Pancreas (tissue), 10 donors: Measurements from ENCODE around the gene PRRG4. TPM values are rescaled to one million over a fixed set of nuclear protein-coding genes. Genes with fewer than 3 reads are reported as not detected.

Experiments
- ATAC-seq, 4 donors: fragments of 200-7000 bp; cut with Tn5 transposase; one replicate each; pipeline versions ENCODE4 v1.8.0 to v1.9.1; 2020; ENCODE audit warnings: mild to moderate bottlenecking in 4 of 4, moderate library complexity in 4 of 4
- DNase-seq, 6 donors: peaks; one replicate each; pipeline ENCODE4 v3.0.0-alpha.2; 2020
- FAIRE-seq: peaks from 2 replicates; lab custom pipeline; 2012; peaks lifted over from hg19 to GRCh38; lab: Jason Lieb, UNC
- H3K27ac ChIP-seq, 4 donors: fragments of 200-600 bp; sonication (generic); 1 replicate in 3 of 4; 2 replicates in 1 of 4; pipeline versions ENCODE4 v1.5.0 to v1.8.0; 2020
- H3K27me3 ChIP-seq, 4 donors: fragments of 200-600 bp; one replicate each; pipeline ENCODE4 v1.8.0; 2021
- H3K36me3 ChIP-seq, 3 donors: fragments of 200-600 bp; sonication (generic) in 1 of 3; one replicate each; pipeline versions ENCODE4 v1.5.0 to v1.8.0; 2020 to 2021
- H3K4me1 ChIP-seq, 3 donors: fragments of 200-600 bp; one replicate each; pipeline ENCODE4 v1.8.0; 2021
- H3K4me3 ChIP-seq, 4 donors: fragments of 200-600 bp; sonication (generic) in 2 of 4; one replicate each; pipeline versions ENCODE4 v1.5.0 to v1.8.0; 2020 to 2021
- H3K9me3 ChIP-seq, 4 donors: fragments of 200-600 bp; one replicate each; pipeline ENCODE4 v1.8.0; 2021
- WGBS, 2 donors: extraction: QIAGEN DNeasy Blood & Tissue Kit; methylation state at CpG; one replicate each; pipeline ENCODE4 v1.1.7; 2013; 5-methylcytosine and 5-hydroxymethylcytosine counted together
- intact Hi-C, 3 donors: fragments of 100-400 bp; cut with DNase I; formaldehyde crosslinking; loops; one replicate each; pipeline versions ENCODE4 v1.11.1 to v1.14.2; 2022
- polyA plus RNA-seq, 2 donors: library from polyadenylated mRNA; stranded (reverse); fragments of 200-250 nt; gene quantifications; one replicate each; pipeline ENCODE4 v1.2.3, GENCODE V29; 2013
- total RNA-seq, 6 donors: library from RNA; stranded (reverse); fragmentation: NEBNext Ultra II Directional in 4 of 6; extraction: Animal tissue kit (Norgen Biotek cat#: 25700) in 4 of 6; gene quantifications; one replicate each; pipeline versions ENCODE4 v1.2.1 to v1.2.4, GENCODE V29; 2021 to 2023
- TF ChIP-seq, protein P1 (sequence below), 4 donors: fragments of 200-600 bp; sonication (generic) in 3 of 4; IDR thresholded peaks; one replicate each; pipeline versions ENCODE4 v1.5.0 to v1.8.0; 2021; ENCODE audit warnings: antibody characterized with exemption in 4 of 4
- donor health status: healthy with polysubstance abuse.
- donor health status: DM: no; HTN: no; CAD: no; lungs with moderate emphysema.
- donor health status: DM: no; HTN: no; CAD: no.
- donor health status: control.
- donor health status: control.
- donor health status: Bipolar disorder and iron deficiency.
- donor health status: DM: yes; HTN: yes; CAD: no.
- donor health status: DM: no; HTN: no; CAD: no.
- donor health status: DM: no; HTN: no; CAD: no.
- donor health status: DM: yes; HTN: yes; CAD: no.

Gene PRRG4
- total and polyA plus RNA-seq, 8 donors, result 1.3 to 7.3 (median 2.0) TPM

DNA sequence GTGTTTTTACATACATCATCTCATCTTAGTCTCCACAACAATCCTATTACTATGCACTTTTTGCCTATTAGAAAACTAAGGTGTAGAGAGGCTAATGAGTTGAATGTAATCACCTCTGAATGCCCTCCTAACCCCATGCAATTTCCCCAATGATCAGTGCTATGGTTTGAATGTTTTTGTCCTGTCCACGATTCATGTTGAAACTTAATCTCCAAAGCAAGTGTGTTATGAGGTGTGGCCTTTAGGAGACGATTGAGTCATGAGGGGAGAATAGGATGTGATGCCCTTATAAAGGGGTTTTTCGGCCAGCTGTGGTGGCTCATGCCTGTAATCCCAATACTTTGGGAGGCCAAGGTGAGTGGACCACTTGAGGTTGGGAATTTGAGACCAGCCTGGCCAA lies 33.3 kb upstream of the PRRG4 start:
- no peak overlapping the region for H3K4me3 ChIP-seq
- no peak for ATAC-seq
- no peaks in the 10 kb centered on the region for H3K36me3 ChIP-seq
- intact Hi-C loops, result loop anchor here in 2 of 3 donors (10.0 kb wide), 2 partner anchors 472 to 482 kb away; no protein-coding TSS in a partner anchor
- TF ChIP-seq, protein P1, sequence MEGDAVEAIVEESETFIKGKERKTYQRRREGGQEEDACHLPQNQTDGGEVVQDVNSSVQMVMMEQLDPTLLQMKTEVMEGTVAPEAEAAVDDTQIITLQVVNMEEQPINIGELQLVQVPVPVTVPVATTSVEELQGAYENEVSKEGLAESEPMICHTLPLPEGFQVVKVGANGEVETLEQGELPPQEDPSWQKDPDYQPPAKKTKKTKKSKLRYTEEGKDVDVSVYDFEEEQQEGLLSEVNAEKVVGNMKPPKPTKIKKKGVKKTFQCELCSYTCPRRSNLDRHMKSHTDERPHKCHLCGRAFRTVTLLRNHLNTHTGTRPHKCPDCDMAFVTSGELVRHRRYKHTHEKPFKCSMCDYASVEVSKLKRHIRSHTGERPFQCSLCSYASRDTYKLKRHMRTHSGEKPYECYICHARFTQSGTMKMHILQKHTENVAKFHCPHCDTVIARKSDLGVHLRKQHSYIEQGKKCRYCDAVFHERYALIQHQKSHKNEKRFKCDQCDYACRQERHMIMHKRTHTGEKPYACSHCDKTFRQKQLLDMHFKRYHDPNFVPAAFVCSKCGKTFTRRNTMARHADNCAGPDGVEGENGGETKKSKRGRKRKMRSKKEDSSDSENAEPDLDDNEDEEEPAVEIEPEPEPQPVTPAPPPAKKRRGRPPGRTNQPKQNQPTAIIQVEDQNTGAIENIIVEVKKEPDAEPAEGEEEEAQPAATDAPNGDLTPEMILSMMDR (IDR thresholded peaks at IDR 0.05), result no peak
- no peaks in the 10 kb centered on the region for H3K9me3 ChIP-seq
- H3K27ac ChIP-seq, result no peak overlapping the region
- WGBS, 2 donors, result 66 to 77% methylated on average over 3 of the region's 3 CpGs
- no peaks in the 10 kb centered on the region for H3K4me1 ChIP-seq
- no peak for DNase-seq
- H3K27me3 ChIP-seq, result no peaks in the 10 kb centered on the region
- FAIRE-seq, result no peak

DNA sequence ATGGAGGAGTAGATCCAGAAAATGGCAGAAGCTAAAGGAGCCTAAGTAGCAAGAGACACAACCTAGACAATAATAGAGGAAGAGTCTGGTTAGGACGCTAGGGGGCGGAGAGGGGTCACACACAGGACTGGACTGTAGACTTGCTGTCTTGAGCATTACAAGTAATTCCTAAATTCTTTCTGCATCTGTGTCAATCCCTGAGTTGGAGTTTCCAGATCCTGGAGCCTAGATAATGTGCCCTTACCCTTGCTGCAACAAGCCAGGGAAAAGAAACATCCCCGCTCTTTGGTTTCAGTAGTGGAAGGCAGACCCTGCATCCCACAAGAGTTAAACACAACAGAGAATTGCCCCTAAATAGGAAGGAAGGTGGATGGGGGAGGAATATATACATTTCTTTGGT lies 20.4 kb upstream of the PRRG4 start:
- peak; percentile 73 to 98 (median 93) for ATAC-seq
- 20 to 23% methylated on average over 3 of the region's 3 CpGs for WGBS, 2 donors
- Histone ChIP-seq H3K27me3 (no peaks in the 10 kb centered on the region), H3K36me3 (no peaks in the 10 kb centered on the region), H3K4me1 (no peaks in the 10 kb centered on the region), H3K9me3 (no peaks in the 10 kb centered on the region), H3K27ac (no peak overlapping the region), H3K4me3 (no peak overlapping the region)
- no peak for FAIRE-seq
- peak in 5 of 6 donors; percentile 43 to 68 (median 65) for DNase-seq
- TF ChIP-seq, protein P1 (IDR thresholded peaks at IDR 0.05), result peak; percentile 24 to 72 (median 48)
- intact Hi-C loops, result no loop called here

DNA sequence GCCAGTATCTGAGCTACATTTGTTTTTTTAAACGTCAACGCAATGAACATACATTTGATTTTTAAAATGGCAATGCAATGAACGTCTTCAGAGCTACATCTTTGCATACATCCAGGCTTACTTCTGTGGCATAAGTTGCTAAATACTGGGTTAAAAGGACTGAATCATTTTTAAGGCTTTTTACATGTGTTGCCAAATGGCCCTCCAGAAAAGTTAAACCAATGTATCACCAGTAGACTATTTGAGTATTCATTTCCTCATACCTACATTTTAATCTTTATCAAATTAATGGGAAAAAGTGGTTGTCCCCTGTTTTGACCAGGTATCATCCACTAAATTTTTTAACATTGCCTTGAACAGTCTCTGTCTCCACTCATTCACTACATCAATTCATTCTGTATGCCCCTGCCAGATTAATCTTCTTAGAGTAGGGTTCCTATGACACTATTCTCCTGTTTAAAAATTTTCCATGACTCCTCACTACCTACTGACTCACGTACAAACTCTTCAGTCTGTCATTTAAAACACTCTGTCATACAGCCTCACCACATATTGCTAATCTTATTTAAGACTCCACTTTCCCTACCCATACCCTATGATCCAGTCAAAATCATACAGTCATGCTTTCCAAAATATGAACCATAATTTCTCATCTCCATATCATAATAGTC lies 12.4 kb upstream of the PRRG4 start:
- FAIRE-seq, result no peak
- ATAC-seq, result no peak
- no peaks in the 10 kb centered on the region for H3K27me3 ChIP-seq

DNA sequence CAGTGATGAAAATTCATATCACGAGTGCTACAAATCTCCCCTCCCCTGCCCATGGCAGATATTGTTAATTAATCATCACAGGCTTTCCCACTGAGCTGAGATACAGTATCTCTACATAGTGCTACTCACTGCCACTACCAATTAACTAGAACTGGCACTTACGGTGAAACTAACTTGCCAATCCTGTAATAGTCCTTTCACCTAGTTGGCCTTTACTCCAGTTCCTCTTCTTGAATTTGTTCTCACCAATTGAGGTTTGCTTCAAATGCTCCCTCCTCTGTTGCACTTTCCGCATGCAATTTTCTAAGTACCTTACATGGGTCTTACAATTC lies 11.9 kb upstream of the PRRG4 start:
- H3K9me3 ChIP-seq, result no peaks in the 10 kb centered on the region
- WGBS, 2 donors, result 72 to 73% methylated on average over 3 of the region's 3 CpGs
- no peak for ATAC-seq
- FAIRE-seq, result no peak
- no peak for DNase-seq
- no peaks in the 10 kb centered on the region for H3K27me3 ChIP-seq
- intact Hi-C loops, result no loop called here
- TF ChIP-seq, protein P1 (IDR thresholded peaks at IDR 0.05), result no peak
- H3K36me3 ChIP-seq, result no peaks in the 10 kb centered on the region
- H3K4me3 ChIP-seq, result no peak overlapping the region
- no peak overlapping the region for H3K27ac ChIP-seq
- no peaks in the 10 kb centered on the region for H3K4me1 ChIP-seq

More for the DNA sequence above, 12.4 kb upstream of the PRRG4 start:
- WGBS, 2 donors, result 69 to 82% methylated on average over 4 of the region's 4 CpGs
- no peak for DNase-seq
- no peak overlapping the region for H3K4me3 ChIP-seq
- no peak overlapping the region for H3K27ac ChIP-seq
- TF ChIP-seq, protein P1 (IDR thresholded peaks at IDR 0.05), result no peak
- H3K9me3 ChIP-seq, result no peaks in the 10 kb centered on the region
- no peaks in the 10 kb centered on the region for H3K4me1 ChIP-seq
- intact Hi-C loops, result no loop called here
- H3K36me3 ChIP-seq, result no peaks in the 10 kb centered on the region

DNA sequence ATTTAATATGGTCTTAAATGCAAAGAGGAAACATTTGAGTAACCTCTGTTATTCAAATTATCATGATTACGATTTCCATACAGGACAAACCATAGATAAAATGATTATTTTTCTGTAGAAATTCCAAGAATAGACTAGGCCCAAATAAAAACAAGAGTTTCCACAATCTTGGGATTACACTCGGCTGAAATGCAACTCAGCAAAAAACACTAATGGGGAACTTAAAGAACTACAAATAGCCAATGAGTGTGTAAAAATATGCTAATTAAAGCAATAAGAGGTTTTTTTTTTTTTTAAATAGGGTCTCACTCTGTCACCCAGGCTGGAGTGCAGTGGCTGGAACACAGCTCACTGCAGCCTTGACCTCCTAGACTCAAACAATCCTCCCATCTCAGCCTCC lies 10.5 kb upstream of the PRRG4 start:
- TF ChIP-seq, protein P1 (IDR thresholded peaks at IDR 0.05), result no peak
- WGBS, 2 donors, result 72 to 85% methylated on average over 2 of the region's 2 CpGs
- DNase-seq, result no peak
- Histone ChIP-seq H3K27me3 (no peaks in the 10 kb centered on the region), H3K27ac (no peak overlapping the region), H3K9me3 (no peaks in the 10 kb centered on the region), H3K4me3 (no peak overlapping the region), H3K36me3 (no peaks in the 10 kb centered on the region), H3K4me1 (no peaks in the 10 kb centered on the region)
- intact Hi-C loops, result no loop called here
- no peak for ATAC-seq
- no peak for FAIRE-seq
